Spinal cord (tissue), 10 donors: ENCODE measurements around the gene ZNF777. TPM values are rescaled to one million over a fixed set of nuclear protein-coding genes. Genes with fewer than 3 reads are reported as not detected.
"Not testable (repeated sequence)": the region's sequence is repeated elsewhere in the genome, so short reads cannot be mapped to it uniquely, and the experiment has no call there.

Source experiments
- DNase-seq, 6 donors: peaks; one replicate each; pipeline versions ENCODE4 v3.0.0 to v3.0.0-alpha.2; 2013 to 2015; ENCODE audit warnings: low spot score in 6 of 6, low read depth in 4 of 6
- H3K27ac ChIP-seq: one replicate; pipeline ENCODE4 v1.5.1; 2013; ENCODE audit warnings: low read depth, low read length, control low read depth
- H3K27me3 ChIP-seq: one replicate; pipeline ENCODE4 v1.6.1; 2013; ENCODE audit warnings: low read length; ENCODE audit not compliant: control insufficient read depth, insufficient read depth
- H3K36me3 ChIP-seq: one replicate; pipeline ENCODE4 v1.6.1; 2013; ENCODE audit warnings: low read length; ENCODE audit not compliant: control insufficient read depth, insufficient read depth
- H3K4me1 ChIP-seq: one replicate; pipeline ENCODE4 v1.6.1; 2013; ENCODE audit warnings: low read length; ENCODE audit not compliant: control insufficient read depth, insufficient read depth
- H3K4me3 ChIP-seq: one replicate; pipeline ENCODE4 v1.5.1; 2013; ENCODE audit warnings: low read depth, low read length, control low read depth
- H3K9me3 ChIP-seq: one replicate; pipeline ENCODE4 v1.6.1; 2013; ENCODE audit warnings: low read length; ENCODE audit not compliant: control insufficient read depth, insufficient read depth
- WGBS: methylation state at CpG from one replicate; pipeline ENCODE4 v1.1.5; 2013; ENCODE audit warnings: missing lambda C conversion rate; ENCODE audit not compliant: insufficient coverage; 5-methylcytosine and 5-hydroxymethylcytosine counted together
- polyA plus RNA-seq, 2 donors: library from polyadenylated mRNA; unstranded; fragments of 120-200 nt; gene quantifications; one replicate each; pipeline ENCODE4 v1.2.1, GENCODE V29; 2013; ENCODE audit not compliant: insufficient read length in 2 of 2
- total RNA-seq, 2 donors: library from RNA; depleted of rRNA in 1 of 2; stranded (reverse); fragments of 120-200 nt in 1 of 2; fragments of >200 nt in 1 of 2; gene quantifications; one replicate each; pipeline versions ENCODE4 v1.2.3 to v1.2.4, GENCODE V29; 2013 to 2014
- donor health status: healthy.

Gene ZNF777
- total and polyA plus RNA-seq, 4 donors: 3.7 to 19.7 (median 13.6) TPM

- WGBS: 11% methylated on average over 35 of the region's 35 CpGs
- DNase-seq: no peak
Observed at GRCh38 chr7:149422914-149423301, 38.0 kb downstream of the ZNF777 start.

GRCh38 chr7:149422162-149422913 lies 38.5 kb downstream of the ZNF777 start:
- DNase-seq: peak in 2 of 6 donors; percentile 78 to 80
- Histone ChIP-seq H3K4me1 (peaks cover 21% of the 10 kb centered on the region), H3K27me3 (peaks cover 8% of the 10 kb centered on the region), H3K36me3 (no peaks in the 10 kb centered on the region), H3K9me3 (no peaks in the 10 kb centered on the region), H3K27ac (no peak overlapping the region), H3K4me3 (peak overlapping the region; percentile 35)
- 3% methylated on average over 62 of the region's 68 CpGs for WGBS

More at GRCh38 chr7:149422914-149423301, 38.0 kb downstream of the ZNF777 start:
- Histone ChIP-seq H3K27ac (no peak overlapping the region), H3K4me3 (peak overlapping the region; percentile 33), H3K36me3 (no peaks in the 10 kb centered on the region), H3K9me3 (no peaks in the 10 kb centered on the region), H3K4me1 (peaks cover 21% of the 10 kb centered on the region), H3K27me3 (peaks cover 8% of the 10 kb centered on the region)

GRCh38 chr7:149420006-149420405 lies 40.9 kb downstream of the ZNF777 start:
- peaks cover 8% of the 10 kb centered on the region for H3K27me3 ChIP-seq
- H3K36me3 ChIP-seq: no peaks in the 10 kb centered on the region
- peaks cover 21% of the 10 kb centered on the region for H3K4me1 ChIP-seq
- DNase-seq: no peak
- no peak overlapping the region for H3K27ac ChIP-seq
- no peaks in the 10 kb centered on the region for H3K9me3 ChIP-seq
- H3K4me3 ChIP-seq: no peak overlapping the region
- WGBS: 90% methylated on average over 3 of the region's 3 CpGs

- Histone ChIP-seq H3K27me3 (no peaks in the 10 kb centered on the region), H3K4me3 (peak overlapping the region; percentile 40), H3K4me1 (peaks cover 9% of the 10 kb centered on the region), H3K9me3 (no peaks in the 10 kb centered on the region), H3K36me3 (no peaks in the 10 kb centered on the region), H3K27ac (peak overlapping the region; percentile 57)
- 35% methylated on average over 21 of the region's 26 CpGs for WGBS
- peak in 2 of 6 donors; percentile 40 to 80 for DNase-seq
Observed at GRCh38 chr7:149415391-149416071, 45.3 kb downstream of the ZNF777 start.

- H3K4me1 ChIP-seq: peaks cover 9% of the 10 kb centered on the region
- peak overlapping the region; percentile 57 for H3K27ac ChIP-seq
- no peaks in the 10 kb centered on the region for H3K27me3 ChIP-seq
- WGBS: under 1% methylated on average over 35 of the region's 36 CpGs
- peak in 2 of 6 donors; percentile 76 to 93 for DNase-seq
- H3K9me3 ChIP-seq: no peaks in the 10 kb centered on the region
- H3K4me3 ChIP-seq: peak overlapping the region; percentile 40
- no peaks in the 10 kb centered on the region for H3K36me3 ChIP-seq
Observed at GRCh38 chr7:149414745-149415390, 46.0 kb downstream of the ZNF777 start.

- Histone ChIP-seq H3K4me1 (peaks cover 9% of the 10 kb centered on the region), H3K4me3 (no peak overlapping the region), H3K36me3 (no peaks in the 10 kb centered on the region), H3K27me3 (no peaks in the 10 kb centered on the region), H3K9me3 (no peaks in the 10 kb centered on the region), H3K27ac (no peak overlapping the region)
- DNase-seq: no peak
- 66% methylated on average over 2 of the region's 5 CpGs for WGBS
Observed at GRCh38 chr7:149414171-149414570, 46.7 kb downstream of the ZNF777 start.

GRCh38 chr7:149413083-149413482 lies 47.8 kb downstream of the ZNF777 start:
- WGBS: no CpG with 5 or more reads among the region's 3 CpGs
- not testable (repeated sequence) for H3K4me1 ChIP-seq, H3K4me3 ChIP-seq, DNase-seq, H3K36me3 ChIP-seq, H3K9me3 ChIP-seq, H3K27ac ChIP-seq, H3K27me3 ChIP-seq

- no peak for DNase-seq
- no peaks in the 10 kb centered on the region for H3K9me3 ChIP-seq
- no peak overlapping the region for H3K4me3 ChIP-seq
- no peaks in the 10 kb centered on the region for H3K36me3 ChIP-seq
- WGBS: 73% methylated on average over 3 of the region's 6 CpGs
- H3K27ac ChIP-seq: no peak overlapping the region
- no peaks in the 10 kb centered on the region for H3K27me3 ChIP-seq
- H3K4me1 ChIP-seq: peaks cover 5% of the 10 kb centered on the region
Observed at GRCh38 chr7:149409895-149410294, 51.0 kb downstream of the ZNF777 start.

- no peak overlapping the region for H3K4me3 ChIP-seq
- no peaks in the 10 kb centered on the region for H3K9me3 ChIP-seq
- H3K27ac ChIP-seq: no peak overlapping the region
- H3K27me3 ChIP-seq: no peaks in the 10 kb centered on the region
- H3K4me1 ChIP-seq: no peaks in the 10 kb centered on the region
- DNase-seq: no peak
- no peaks in the 10 kb centered on the region for H3K36me3 ChIP-seq
- 86% methylated on average over 6 of the region's 6 CpGs for WGBS
Observed at GRCh38 chr7:149404825-149405224, 56.0 kb downstream of the ZNF777 start.
